Measurements from ENCODE around the gene PAXX. TPM values are rescaled to one million over a fixed set of nuclear protein-coding genes. Genes with fewer than 3 reads are reported as not detected.

Gene PAXX
- total RNA-seq, 1 donor = 16.6 TPM

GRCh38 chr9:137000177-137000930, 8.1 kb downstream of the PAXX start:
- H3K4me1 ChIP-seq (ENCODE audit: insufficient read depth, low read length) = peaks cover 35% of the 10 kb centered on the region
- H3K4me2 ChIP-seq (ENCODE audit: insufficient read depth, low read length) = peak overlapping the region; percentile 53
- TF ChIP-seq, protein P1, sequence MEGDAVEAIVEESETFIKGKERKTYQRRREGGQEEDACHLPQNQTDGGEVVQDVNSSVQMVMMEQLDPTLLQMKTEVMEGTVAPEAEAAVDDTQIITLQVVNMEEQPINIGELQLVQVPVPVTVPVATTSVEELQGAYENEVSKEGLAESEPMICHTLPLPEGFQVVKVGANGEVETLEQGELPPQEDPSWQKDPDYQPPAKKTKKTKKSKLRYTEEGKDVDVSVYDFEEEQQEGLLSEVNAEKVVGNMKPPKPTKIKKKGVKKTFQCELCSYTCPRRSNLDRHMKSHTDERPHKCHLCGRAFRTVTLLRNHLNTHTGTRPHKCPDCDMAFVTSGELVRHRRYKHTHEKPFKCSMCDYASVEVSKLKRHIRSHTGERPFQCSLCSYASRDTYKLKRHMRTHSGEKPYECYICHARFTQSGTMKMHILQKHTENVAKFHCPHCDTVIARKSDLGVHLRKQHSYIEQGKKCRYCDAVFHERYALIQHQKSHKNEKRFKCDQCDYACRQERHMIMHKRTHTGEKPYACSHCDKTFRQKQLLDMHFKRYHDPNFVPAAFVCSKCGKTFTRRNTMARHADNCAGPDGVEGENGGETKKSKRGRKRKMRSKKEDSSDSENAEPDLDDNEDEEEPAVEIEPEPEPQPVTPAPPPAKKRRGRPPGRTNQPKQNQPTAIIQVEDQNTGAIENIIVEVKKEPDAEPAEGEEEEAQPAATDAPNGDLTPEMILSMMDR (IDR thresholded peaks at IDR 0.05; ENCODE audit: extremely low read depth, low read depth, low read length) = no peak
- H3K27me3 ChIP-seq (ENCODE audit: insufficient read depth, low read length) = no peaks in the 10 kb centered on the region
- H3K36me3 ChIP-seq (ENCODE audit: insufficient read depth, low read length) = no peaks in the 10 kb centered on the region
- no peaks in the 10 kb centered on the region for H3K79me2 ChIP-seq (ENCODE audit: insufficient read depth, low read length)
- H3K4me3 ChIP-seq (ENCODE audit: insufficient read depth, low read length) = no peak overlapping the region
- peak; percentile 97 for DNase-seq (ENCODE audit: insufficient read length, low spot score, missing footprints)
- H4K20me1 ChIP-seq (ENCODE audit: insufficient read depth, low read length) = no peaks in the 10 kb centered on the region
- no peaks in the 10 kb centered on the region for H3K9me3 ChIP-seq (ENCODE audit: low read depth, low read length)
- peak overlapping the region; percentile 85 for H2AFZ ChIP-seq (ENCODE audit: low read length)
- peak overlapping the region; percentile 48 for H3K27ac ChIP-seq (ENCODE audit: low read depth, low read length)

DNA sequence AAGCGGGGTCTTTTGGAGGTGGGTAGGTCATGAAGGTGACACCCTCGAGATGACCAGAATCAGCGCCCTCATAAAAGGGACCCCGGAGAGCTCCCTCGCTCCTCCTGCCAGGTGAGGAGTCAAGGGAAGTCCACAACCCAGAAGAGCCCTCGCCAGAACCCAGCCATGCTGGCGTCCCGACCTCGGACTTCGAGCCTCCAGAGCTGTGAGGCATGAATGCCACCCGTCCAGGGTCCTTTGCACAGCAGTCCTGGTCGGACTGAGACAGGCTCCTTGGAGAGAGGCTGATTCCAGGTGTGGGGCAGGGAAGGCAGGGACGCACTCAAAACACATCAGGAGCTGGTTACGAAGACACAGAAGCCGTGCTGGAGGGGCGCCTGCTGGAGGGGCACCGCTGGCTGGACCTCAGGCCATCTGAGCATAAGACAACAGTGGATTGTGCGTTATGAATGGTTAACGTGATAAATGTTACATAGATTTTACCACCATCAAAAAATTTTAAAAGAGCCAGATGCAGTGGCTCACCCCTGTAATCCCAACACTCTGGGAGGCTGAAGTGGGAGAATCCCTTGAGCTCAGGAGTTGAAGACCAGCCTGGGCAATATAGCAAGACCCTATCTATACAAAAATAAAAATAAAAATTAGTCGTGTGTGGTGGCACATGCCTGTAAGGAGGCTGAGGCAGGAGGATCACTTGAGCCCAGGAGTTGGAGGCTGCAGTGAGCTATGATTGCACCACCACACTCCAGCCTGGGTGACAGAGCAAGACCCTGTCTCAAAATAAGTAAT, 9.8 kb downstream of the PAXX start:
- no peak overlapping the region for H2AFZ ChIP-seq (ENCODE audit: low read length)
- no peaks in the 10 kb centered on the region for H3K9me3 ChIP-seq (ENCODE audit: low read depth, low read length)
- H4K20me1 ChIP-seq (ENCODE audit: insufficient read depth, low read length) = no peaks in the 10 kb centered on the region
- TF ChIP-seq, protein P1 (IDR thresholded peaks at IDR 0.05; ENCODE audit: extremely low read depth, low read depth, low read length) = no peak
- H3K4me1 ChIP-seq (ENCODE audit: insufficient read depth, low read length) = peaks cover 23% of the 10 kb centered on the region
- no peak overlapping the region for H3K4me3 ChIP-seq (ENCODE audit: insufficient read depth, low read length)
- H3K79me2 ChIP-seq (ENCODE audit: insufficient read depth, low read length) = no peaks in the 10 kb centered on the region
- H3K4me2 ChIP-seq (ENCODE audit: insufficient read depth, low read length) = no peak overlapping the region
- no peak overlapping the region for H3K27ac ChIP-seq (ENCODE audit: low read depth, low read length)
- H3K36me3 ChIP-seq (ENCODE audit: insufficient read depth, low read length) = no peaks in the 10 kb centered on the region
- H3K27me3 ChIP-seq (ENCODE audit: insufficient read depth, low read length) = no peaks in the 10 kb centered on the region
- no peak for DNase-seq (ENCODE audit: insufficient read length, low spot score, missing footprints)

DNA sequence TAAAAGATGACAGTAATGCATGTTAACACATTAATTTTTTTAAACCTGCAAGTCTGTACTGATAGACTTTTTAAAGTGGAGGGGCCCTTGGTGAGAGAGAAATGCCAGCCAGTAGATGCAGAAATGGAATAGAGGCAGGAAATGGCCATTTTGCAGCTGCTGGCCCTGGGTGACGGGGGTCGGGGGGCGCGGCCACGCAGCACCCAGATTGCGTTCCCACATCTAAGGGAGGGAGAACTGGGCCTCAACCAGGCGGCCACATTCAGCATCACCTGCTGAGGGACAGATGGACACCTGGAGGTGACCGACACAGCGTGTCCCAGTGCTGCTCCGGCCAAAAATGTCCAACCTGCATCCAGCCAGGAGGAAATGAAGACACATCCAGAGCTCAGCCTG, 10.4 kb downstream of the PAXX start:
- no peak overlapping the region for H3K27ac ChIP-seq (ENCODE audit: low read depth, low read length)
- no peak for DNase-seq (ENCODE audit: insufficient read length, low spot score, missing footprints)

More for the DNA sequence above, 10.4 kb downstream of the PAXX start:
- Histone ChIP-seq H2AFZ (ENCODE audit: low read length) (no peak overlapping the region), H3K9me3 (ENCODE audit: low read depth, low read length) (no peaks in the 10 kb centered on the region), H4K20me1 (ENCODE audit: insufficient read depth, low read length) (no peaks in the 10 kb centered on the region), H3K36me3 (ENCODE audit: insufficient read depth, low read length) (no peaks in the 10 kb centered on the region), H3K4me2 (ENCODE audit: insufficient read depth, low read length) (no peak overlapping the region), H3K4me3 (ENCODE audit: insufficient read depth, low read length) (no peak overlapping the region), H3K4me1 (ENCODE audit: insufficient read depth, low read length) (peaks cover 18% of the 10 kb centered on the region), H3K27me3 (ENCODE audit: insufficient read depth, low read length) (no peaks in the 10 kb centered on the region), H3K79me2 (ENCODE audit: insufficient read depth, low read length) (no peaks in the 10 kb centered on the region)
- TF ChIP-seq, protein P1 (IDR thresholded peaks at IDR 0.05; ENCODE audit: extremely low read depth, low read depth, low read length) = no peak

All from osteoblast (primary cell).